ENCODE measurements around the gene TOP1. TPM values are rescaled to one million over a fixed set of nuclear protein-coding genes. Genes with fewer than 3 reads are reported as not detected.

Gene TOP1
- total RNA-seq, 1 donor from 2014 or later, result 84.6 TPM

GRCh38 chr20:41027366-41027765 is 1.3 kb upstream of the TOP1 start:
- Mint-ChIP-seq H3K4me1 (ENCODE audit: unreplicated experiment) (peaks cover 19% of the 10 kb centered on the region), H3K27ac (peak overlapping the region; percentile 82), H3K36me3 (peaks cover 6% of the 10 kb centered on the region), H3K4me3 (peak overlapping the region; percentile 89), H3K9me3 (no peaks in the 10 kb centered on the region), H3K27me3 (no peaks in the 10 kb centered on the region)
- TF ChIP-seq CTCF (conservative IDR thresholded peaks at IDR 0.05), result no peak
- DNase-seq (ENCODE audit: extremely low spot score, unreplicated experiment), result no peak

GRCh38 chr20:41027872-41028358 is 707 bp upstream of the TOP1 start:
- no peaks in the 10 kb centered on the region for H3K27me3 Mint-ChIP-seq
- peak overlapping the region; percentile 82 for H3K27ac Mint-ChIP-seq
- peaks cover 10% of the 10 kb centered on the region for H3K36me3 Mint-ChIP-seq

GRCh38 chr20:41029150-41029901 is 704 bp downstream of the TOP1 start:
- peaks cover 2% of the 10 kb centered on the region for H3K9me3 Mint-ChIP-seq
- peaks cover 13% of the 10 kb centered on the region for H3K36me3 Mint-ChIP-seq
- peak overlapping the region; percentile 98 for H3K27ac Mint-ChIP-seq
- no peak for TF ChIP-seq CTCF (conservative IDR thresholded peaks at IDR 0.05)
- H3K27me3 Mint-ChIP-seq, result no peaks in the 10 kb centered on the region
- H3K4me1 Mint-ChIP-seq (ENCODE audit: unreplicated experiment), result peaks cover 37% of the 10 kb centered on the region
- H3K4me3 Mint-ChIP-seq, result peak overlapping the region; percentile 95
- peak; percentile 74 for DNase-seq (ENCODE audit: extremely low spot score, unreplicated experiment)

More at GRCh38 chr20:41027872-41028358, 707 bp upstream of the TOP1 start:
- Mint-ChIP-seq H3K4me3 (peak overlapping the region; percentile 89), H3K9me3 (no peaks in the 10 kb centered on the region), H3K4me1 (ENCODE audit: unreplicated experiment) (peaks cover 24% of the 10 kb centered on the region)
- TF ChIP-seq CTCF (conservative IDR thresholded peaks at IDR 0.05), result no peak
- no peak for DNase-seq (ENCODE audit: extremely low spot score, unreplicated experiment)

GRCh38 chr20:41030061-41030460 is 1.4 kb downstream of the TOP1 start:
- no peaks in the 10 kb centered on the region for H3K27me3 Mint-ChIP-seq
- H3K4me3 Mint-ChIP-seq, result peak overlapping the region; percentile 95
- H3K4me1 Mint-ChIP-seq (ENCODE audit: unreplicated experiment), result peaks cover 41% of the 10 kb centered on the region
- TF ChIP-seq CTCF (conservative IDR thresholded peaks at IDR 0.05), result no peak
- peaks cover 18% of the 10 kb centered on the region for H3K36me3 Mint-ChIP-seq
- peak overlapping the region; percentile 98 for H3K27ac Mint-ChIP-seq
- no peak for DNase-seq (ENCODE audit: extremely low spot score, unreplicated experiment)
- peaks cover 5% of the 10 kb centered on the region for H3K9me3 Mint-ChIP-seq

- peak overlapping the region; percentile 95 for H3K4me3 Mint-ChIP-seq
- H3K4me1 Mint-ChIP-seq (ENCODE audit: unreplicated experiment), result peaks cover 48% of the 10 kb centered on the region
- peaks cover 5% of the 10 kb centered on the region for H3K9me3 Mint-ChIP-seq
- H3K27ac Mint-ChIP-seq, result peak overlapping the region; percentile 98
- no peaks in the 10 kb centered on the region for H3K27me3 Mint-ChIP-seq
- peaks cover 24% of the 10 kb centered on the region for H3K36me3 Mint-ChIP-seq
- no peak for DNase-seq (ENCODE audit: extremely low spot score, unreplicated experiment)
- TF ChIP-seq CTCF (conservative IDR thresholded peaks at IDR 0.05), result no peak
Observed at GRCh38 chr20:41030531-41031242, 2.1 kb downstream of the TOP1 start.

Data from type B pancreatic cell (in vitro differentiated cells).